Caco-2 (cell line): ENCODE data around the gene KLF3. TPM values are rescaled to one million over a fixed set of nuclear protein-coding genes. Genes with fewer than 3 reads are reported as not detected.
"Not testable (repeated sequence)": the region's sequence is repeated elsewhere in the genome, so short reads cannot be mapped to it uniquely, and the experiment has no call there.

Experiments used
- BruUV-seq: library from RNA; stranded (reverse); fragments of 400-500 nt; replicated peaks from 2 replicates; lab custom pipeline; 2021; lab: Mats Ljungman, UMichigan
- CTCF ChIA-PET: fragments of 300-600 bp; sonication (Branson Sonifier 250); formaldehyde crosslinking; loops from one replicate; lab custom pipeline; 2022; ENCODE audit warnings: antibody characterized with exemption; lab: Charles Lee
- POLR2A ChIA-PET: fragments of 300-600 bp; sonication (Branson Sonifier 250); formaldehyde crosslinking; loops from one replicate; lab custom pipeline; 2022; ENCODE audit warnings: antibody characterized with exemption; lab: Charles Lee
- DNase-seq, 2 experiments: peaks; one replicate each; pipeline versions ENCODE4 v3.0.0 to v3.0.0-alpha.2; 2020 to 2022
- H3K27me3 ChIP-seq: replicated peaks from 2 replicates; pipeline ENCODE4 v1.6.0; 2011; ENCODE audit warnings: low read length; ENCODE audit not compliant: control insufficient read depth, insufficient read depth
- H3K36me3 ChIP-seq: 2 replicates; pipeline ENCODE4 v1.5.1; 2011; ENCODE audit warnings: low read length; ENCODE audit not compliant: control insufficient read depth, insufficient read depth
- H3K4me1 ChIP-seq: fragments of 250-450 bp; sonication (Bioruptor Pico); 2 replicates; pipeline ENCODE4 v1.5.1; 2020; ENCODE audit warnings: mild to moderate bottlenecking
- H3K4me3 ChIP-seq: 2 replicates; pipeline ENCODE4 v1.5.1; 2011; ENCODE audit warnings: low read depth, mild to moderate bottlenecking, control low read depth, low read length
- H3K9me3 ChIP-seq: fragments of 250-450 bp; sonication (Bioruptor Pico); 2 replicates; pipeline ENCODE4 v1.5.1; 2020; ENCODE audit warnings: mild to moderate bottlenecking, moderate library complexity
- H3K27ac Mint-ChIP-seq: one replicate; pipeline ENCODE4 v1.8.0; 2022; ENCODE audit warnings: mixed read lengths; ENCODE audit not compliant: unreplicated experiment
- H3K27me3 Mint-ChIP-seq: one replicate; pipeline ENCODE4 v1.8.0; 2022; ENCODE audit warnings: mixed read lengths; ENCODE audit not compliant: insufficient read depth, unreplicated experiment
- H3K36me3 Mint-ChIP-seq: one replicate; pipeline ENCODE4 v1.8.0; 2022; ENCODE audit warnings: mild to moderate bottlenecking, mixed read lengths; ENCODE audit not compliant: insufficient read depth, unreplicated experiment
- H3K4me1 Mint-ChIP-seq: one replicate; pipeline ENCODE4 v1.8.0; 2022; ENCODE audit warnings: low read depth, mixed read lengths; ENCODE audit not compliant: unreplicated experiment
- H3K4me3 Mint-ChIP-seq: one replicate; pipeline ENCODE4 v1.8.0; 2022; ENCODE audit warnings: mild to moderate bottlenecking, moderate library complexity, mixed read lengths; ENCODE audit not compliant: unreplicated experiment
- H3K9me3 Mint-ChIP-seq: one replicate; pipeline ENCODE4 v1.8.0; 2022; ENCODE audit warnings: mixed read lengths; ENCODE audit not compliant: unreplicated experiment
- CTCF ChIP-seq, 2 experiments: fragments of 200-600 bp in 1 of 2; IDR thresholded peaks; 1 replicate in 1 of 2; 2 replicates in 1 of 2; pipeline versions ENCODE4 v1.5.1 to v1.8.0; 2011 to 2022; ENCODE audit warnings: antibody characterized with exemption in 1 of 2, control low read depth in 1 of 2, inconsistent platforms in 1 of 2, low read depth in 1 of 2, low read length in 1 of 2, mild to moderate bottlenecking in 1 of 2, moderate library complexity in 1 of 2; ENCODE audit not compliant: insufficient read depth in 1 of 2, severe bottlenecking in 1 of 2, unreplicated experiment in 1 of 2
- intact Hi-C: fragments of 100-400 bp; cut with micrococcal nuclease; formaldehyde crosslinking; loops from one replicate; pipeline ENCODE4 v1.10.0; 2022; ENCODE audit not compliant: unreplicated experiment
- total RNA-seq: library from RNA; stranded (reverse); gene quantifications from 2 replicates; pipeline ENCODE4 v1.2.3, GENCODE V29; 2022

KLF3 gene
- total RNA-seq, 1 experiment from 2014 or later, result 34.8 TPM

DNA sequence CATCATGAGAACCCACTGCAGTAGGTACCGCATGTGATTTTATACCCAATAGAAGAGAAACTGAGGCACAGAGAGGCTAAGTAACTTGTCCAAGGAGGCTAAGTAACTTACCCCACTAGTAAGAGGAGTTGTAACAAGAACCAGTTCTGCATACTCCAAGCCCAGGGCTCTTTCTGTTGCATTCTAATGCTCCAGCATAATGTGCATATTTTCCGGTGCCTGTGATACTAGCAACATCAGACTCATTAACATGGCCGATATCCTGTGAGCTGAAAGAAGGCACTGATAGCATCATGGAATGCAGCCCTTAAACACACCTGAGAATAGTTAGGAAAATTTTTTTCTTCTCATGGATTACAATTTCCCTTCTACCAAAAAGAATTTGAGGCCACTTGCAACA lies 39.7 kb upstream of the KLF3 start:
- Histone ChIP-seq H3K27me3 (no peaks in the 10 kb centered on the region), H3K4me3 (no peak overlapping the region), H3K9me3 (no peaks in the 10 kb centered on the region), H3K4me1 (peaks cover 23% of the 10 kb centered on the region), H3K36me3 (no peaks in the 10 kb centered on the region)
- no peaks in the 10 kb centered on the region for H3K36me3 Mint-ChIP-seq
- no peak for DNase-seq
- H3K27ac Mint-ChIP-seq, result no peak overlapping the region
- H3K9me3 Mint-ChIP-seq, result no peaks in the 10 kb centered on the region
- H3K4me3 Mint-ChIP-seq, result no peak overlapping the region
- H3K27me3 Mint-ChIP-seq, result no peaks in the 10 kb centered on the region
- H3K4me1 Mint-ChIP-seq, result peaks cover 21% of the 10 kb centered on the region
- TF ChIP-seq CTCF (IDR thresholded peaks at IDR 0.05; ENCODE audit: insufficient read depth in 1 of 2, low read depth in 1 of 2, low read length in 1 of 2, severe bottlenecking in 1 of 2, unreplicated experiment in 1 of 2), result no peak
- ChIA-PET CTCF (no interaction called here), POLR2A (no interaction called here)
- no TSS peak for BruUV-seq
- intact Hi-C loops, result loop anchor here (5.0 kb wide), 1 partner anchor 347 kb away; no protein-coding TSS in a partner anchor

DNA sequence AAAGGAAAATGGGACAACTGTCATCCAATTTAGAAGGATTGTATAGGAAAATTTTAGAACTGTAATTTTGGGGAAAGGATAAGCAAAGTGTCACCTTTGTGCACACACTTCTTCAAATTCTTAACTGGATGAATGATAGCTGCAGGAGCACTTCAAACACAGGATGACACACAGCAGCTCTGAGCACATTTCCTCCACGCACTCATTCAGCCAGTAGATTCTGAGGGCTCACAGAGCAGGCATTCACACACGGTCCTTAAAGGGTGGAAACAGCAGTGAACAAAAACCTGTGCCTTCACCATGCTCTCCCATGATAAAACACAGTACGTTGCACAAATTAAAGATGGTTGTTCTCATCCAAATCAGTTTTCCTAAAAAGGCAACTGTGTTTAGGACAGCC lies 38.5 kb upstream of the KLF3 start:
- Mint-ChIP-seq H3K9me3 (no peaks in the 10 kb centered on the region), H3K4me3 (no peak overlapping the region), H3K36me3 (no peaks in the 10 kb centered on the region), H3K27ac (no peak overlapping the region), H3K4me1 (peaks cover 15% of the 10 kb centered on the region), H3K27me3 (no peaks in the 10 kb centered on the region)
- DNase-seq, result no peak
- BruUV-seq, result no TSS peak
- Histone ChIP-seq H3K27me3 (no peaks in the 10 kb centered on the region), H3K4me3 (no peak overlapping the region), H3K4me1 (peaks cover 21% of the 10 kb centered on the region), H3K36me3 (no peaks in the 10 kb centered on the region), H3K9me3 (no peaks in the 10 kb centered on the region)
- POLR2A ChIA-PET, result no interaction called here
- no peak for TF ChIP-seq CTCF (IDR thresholded peaks at IDR 0.05; ENCODE audit: insufficient read depth in 1 of 2, low read depth in 1 of 2, low read length in 1 of 2, severe bottlenecking in 1 of 2, unreplicated experiment in 1 of 2)
- CTCF ChIA-PET, result no interaction called here
- intact Hi-C loops, result no loop called here

- DNase-seq, POLR2A ChIA-PET, H3K27me3 ChIP-seq, H3K36me3 Mint-ChIP-seq, H3K4me3 Mint-ChIP-seq, H3K4me3 ChIP-seq, H3K4me1 Mint-ChIP-seq, BruUV-seq, H3K4me1 ChIP-seq, H3K9me3 ChIP-seq, H3K9me3 Mint-ChIP-seq, H3K27me3 Mint-ChIP-seq, CTCF ChIA-PET, H3K27ac Mint-ChIP-seq, intact Hi-C loops, H3K36me3 ChIP-seq: not testable (repeated sequence)
These were observed 37.0 kb upstream of the KLF3 start for GRCh38 chr4:38626901-38627444.

GRCh38 chr4:38630519-38630918 lies 33.5 kb upstream of the KLF3 start:
- POLR2A ChIA-PET, result no interaction called here
- CTCF ChIA-PET, result no interaction called here
- Mint-ChIP-seq H3K9me3 (no peaks in the 10 kb centered on the region), H3K36me3 (no peaks in the 10 kb centered on the region), H3K4me3 (no peak overlapping the region), H3K4me1 (no peaks in the 10 kb centered on the region), H3K27me3 (no peaks in the 10 kb centered on the region), H3K27ac (no peak overlapping the region)
- no peak for DNase-seq
- Histone ChIP-seq H3K36me3 (no peaks in the 10 kb centered on the region), H3K4me3 (no peak overlapping the region), H3K9me3 (no peaks in the 10 kb centered on the region), H3K4me1 (no peaks in the 10 kb centered on the region), H3K27me3 (no peaks in the 10 kb centered on the region)
- no TSS peak for BruUV-seq
- intact Hi-C loops, result no loop called here
- TF ChIP-seq CTCF (IDR thresholded peaks at IDR 0.05; ENCODE audit: insufficient read depth in 1 of 2, low read depth in 1 of 2, low read length in 1 of 2, severe bottlenecking in 1 of 2, unreplicated experiment in 1 of 2), result no peak
